Uterus (tissue), 4 donors: ENCODE measurements around the gene ZAR1L. TPM values are rescaled to one million over a fixed set of nuclear protein-coding genes. Genes with fewer than 3 reads are reported as not detected.
"Not testable (repeated sequence)": the region's sequence is repeated elsewhere in the genome, so short reads cannot be mapped to it uniquely, and the experiment has no call there.

Experiments
- DNase-seq, 2 donors: peaks; one replicate each; pipeline ENCODE4 v3.0.0-alpha.2; 2019 to 2020
- H3K27ac ChIP-seq, 2 donors: fragments of 200-600 bp; sonication (generic); 1 replicate in 1 of 2; 2 replicates in 1 of 2; pipeline ENCODE4 v1.5.1; 2016 to 2018
- H3K27me3 ChIP-seq, 2 donors: fragments of 200-600 bp; sonication (generic); one replicate each; pipeline ENCODE4 v1.5.1; 2018 to 2019; ENCODE audit warnings: control low read depth in 1 of 2
- H3K36me3 ChIP-seq, 2 donors: fragments of 200-600 bp; sonication (generic); one replicate each; pipeline ENCODE4 v1.5.1; 2019; ENCODE audit warnings: control low read depth in 1 of 2
- H3K4me1 ChIP-seq, 2 donors: fragments of 200-600 bp; sonication (generic); one replicate each; pipeline ENCODE4 v1.5.1; 2018 to 2019; ENCODE audit warnings: control low read depth in 1 of 2
- H3K4me3 ChIP-seq, 2 donors: fragments of 200-600 bp; sonication (generic); 1 replicate in 1 of 2; 2 replicates in 1 of 2; pipeline ENCODE4 v1.5.1; 2018 to 2019; ENCODE audit warnings: mild to moderate bottlenecking in 1 of 2
- H3K9me3 ChIP-seq, 2 donors: fragments of 200-600 bp; sonication (generic); one replicate each; pipeline ENCODE4 v1.5.1; 2019; ENCODE audit warnings: control low read depth in 1 of 2
- POLR2A ChIP-seq, 2 donors: fragments of 450-650 bp; IDR thresholded peaks; one replicate each; pipeline ENCODE4 v1.6.1; 2016; ENCODE audit warnings: antibody characterized with exemption in 2 of 2, mild to moderate bottlenecking in 1 of 2, moderate library complexity in 1 of 2
- intact Hi-C: fragments of 100-400 bp; cut with DNase I; formaldehyde crosslinking; loops from one replicate; pipeline ENCODE4 v1.15.1; 2023; ENCODE audit warnings: low total_unique reads
- total RNA-seq, 4 donors: library from RNA; depleted of rRNA in 3 of 4; stranded (reverse); fragments of >200 nt in 3 of 4; gene quantifications; one replicate each; pipeline versions ENCODE4 v1.1.0 to v1.2.4, GENCODE V29; 2014 to 2023
- TF ChIP-seq, protein P1 (sequence below), 4 experiments: fragments of 200-600 bp in 2 of 4; fragments of 450-650 bp in 2 of 4; sonication (generic) in 2 of 4; IDR thresholded peaks; one replicate each; pipeline ENCODE4 v1.5.1; 2016 to 2019; ENCODE audit warnings: antibody characterized with exemption in 4 of 4, mild to moderate bottlenecking in 2 of 4, moderate library complexity in 1 of 4
- donor health status: DM: yes; HTN: yes; CAD: no.

ZAR1L gene, protein sequence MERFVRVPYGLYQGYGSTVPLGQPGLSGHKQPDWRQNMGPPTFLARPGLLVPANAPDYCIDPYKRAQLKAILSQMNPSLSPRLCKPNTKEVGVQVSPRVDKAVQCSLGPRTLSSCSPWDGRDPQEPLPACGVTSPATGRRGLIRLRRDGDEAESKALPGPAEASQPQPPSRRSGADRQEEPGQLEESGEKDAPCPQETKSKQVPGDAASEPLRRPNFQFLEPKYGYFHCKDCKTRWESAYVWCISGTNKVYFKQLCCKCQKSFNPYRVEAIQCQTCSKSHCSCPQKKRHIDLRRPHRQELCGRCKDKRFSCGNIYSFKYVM
- not detected for total RNA-seq

- H3K9me3 ChIP-seq, result no peaks in the 10 kb centered on the region
- no peaks in the 10 kb centered on the region for H3K27me3 ChIP-seq
- TF ChIP-seq POLR2A (IDR thresholded peaks at IDR 0.05), result peak; percentile 55 to 66
- TF ChIP-seq, protein P1, sequence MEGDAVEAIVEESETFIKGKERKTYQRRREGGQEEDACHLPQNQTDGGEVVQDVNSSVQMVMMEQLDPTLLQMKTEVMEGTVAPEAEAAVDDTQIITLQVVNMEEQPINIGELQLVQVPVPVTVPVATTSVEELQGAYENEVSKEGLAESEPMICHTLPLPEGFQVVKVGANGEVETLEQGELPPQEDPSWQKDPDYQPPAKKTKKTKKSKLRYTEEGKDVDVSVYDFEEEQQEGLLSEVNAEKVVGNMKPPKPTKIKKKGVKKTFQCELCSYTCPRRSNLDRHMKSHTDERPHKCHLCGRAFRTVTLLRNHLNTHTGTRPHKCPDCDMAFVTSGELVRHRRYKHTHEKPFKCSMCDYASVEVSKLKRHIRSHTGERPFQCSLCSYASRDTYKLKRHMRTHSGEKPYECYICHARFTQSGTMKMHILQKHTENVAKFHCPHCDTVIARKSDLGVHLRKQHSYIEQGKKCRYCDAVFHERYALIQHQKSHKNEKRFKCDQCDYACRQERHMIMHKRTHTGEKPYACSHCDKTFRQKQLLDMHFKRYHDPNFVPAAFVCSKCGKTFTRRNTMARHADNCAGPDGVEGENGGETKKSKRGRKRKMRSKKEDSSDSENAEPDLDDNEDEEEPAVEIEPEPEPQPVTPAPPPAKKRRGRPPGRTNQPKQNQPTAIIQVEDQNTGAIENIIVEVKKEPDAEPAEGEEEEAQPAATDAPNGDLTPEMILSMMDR (IDR thresholded peaks at IDR 0.05), result peak in 1 of 4 experiments; percentile 5
- H3K4me1 ChIP-seq, result no peaks in the 10 kb centered on the region
- no peaks in the 10 kb centered on the region for H3K36me3 ChIP-seq
- DNase-seq, result peak; percentile 85
- H3K27ac ChIP-seq, result peak within 1 kb of the TSS; percentile 93 to 97
- H3K4me3 ChIP-seq, result peak within 1 kb of the TSS; percentile 62 to 65
- intact Hi-C loops, result no loop called here
These were observed at the start of gene ZAR1L, which contains the start of gene BRCA2 for GRCh38 chr13:32315238-32316027. TSS of gene ZAR1L (minus strand) at chr13:32315363. CDS start at chr13:32311925, 3,438 bp downstream. TSS of gene BRCA2 (plus strand) at chr13:32315508. CDS start at chr13:32316461, 953 bp downstream.

DNA sequence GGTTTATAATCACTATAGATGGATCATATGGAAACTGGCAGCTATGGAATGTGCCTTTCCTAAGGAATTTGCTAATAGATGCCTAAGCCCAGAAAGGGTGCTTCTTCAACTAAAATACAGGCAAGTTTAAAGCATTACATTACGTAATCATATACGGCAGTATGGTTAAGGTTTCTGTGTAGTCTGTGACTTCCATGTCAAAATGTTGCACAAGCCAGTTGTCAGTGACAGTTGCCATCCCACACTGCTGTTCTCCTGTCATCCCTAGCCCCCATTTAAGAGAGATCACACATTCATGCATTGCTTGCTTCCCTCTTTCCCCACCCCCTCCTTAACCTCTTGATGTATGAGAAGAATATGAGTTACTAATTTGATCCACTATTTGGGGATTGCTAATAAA lies 47.4 kb upstream of the ZAR1L start:
- intact Hi-C loops, result no loop called here
- TF ChIP-seq POLR2A (IDR thresholded peaks at IDR 0.05), result no peak
- TF ChIP-seq, protein P1 (IDR thresholded peaks at IDR 0.05), result no peak
- Histone ChIP-seq H3K36me3 (no peaks in the 10 kb centered on the region), H3K27ac (no peak overlapping the region), H3K4me1 (no peaks in the 10 kb centered on the region), H3K4me3 (no peak overlapping the region), H3K9me3 (no peaks in the 10 kb centered on the region), H3K27me3 (no peaks in the 10 kb centered on the region)
- no peak for DNase-seq

DNA sequence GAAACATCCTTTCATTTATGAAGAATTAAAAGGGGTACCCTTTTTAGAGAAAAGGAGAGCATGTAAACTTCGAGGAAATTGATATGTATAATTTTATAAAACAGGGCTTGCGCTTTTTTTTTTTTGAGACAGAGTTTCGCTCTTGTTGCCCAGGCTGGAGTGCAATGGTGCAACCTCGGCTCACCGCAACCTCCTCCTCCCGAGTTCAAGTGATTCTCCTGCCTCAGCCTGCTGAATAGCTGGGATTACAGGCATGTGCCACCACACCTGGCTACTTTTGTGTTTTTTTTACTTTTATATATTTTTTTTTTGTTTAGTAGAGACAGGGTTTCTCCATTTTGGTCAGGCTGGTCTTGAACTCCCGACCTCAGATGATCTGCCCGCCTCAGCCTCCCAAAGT lies 40.8 kb upstream of the ZAR1L start:
- H3K36me3 ChIP-seq, H3K27ac ChIP-seq, H3K9me3 ChIP-seq, H3K4me3 ChIP-seq, intact Hi-C loops, H3K27me3 ChIP-seq, DNase-seq, H3K4me1 ChIP-seq: not testable (repeated sequence)

DNA sequence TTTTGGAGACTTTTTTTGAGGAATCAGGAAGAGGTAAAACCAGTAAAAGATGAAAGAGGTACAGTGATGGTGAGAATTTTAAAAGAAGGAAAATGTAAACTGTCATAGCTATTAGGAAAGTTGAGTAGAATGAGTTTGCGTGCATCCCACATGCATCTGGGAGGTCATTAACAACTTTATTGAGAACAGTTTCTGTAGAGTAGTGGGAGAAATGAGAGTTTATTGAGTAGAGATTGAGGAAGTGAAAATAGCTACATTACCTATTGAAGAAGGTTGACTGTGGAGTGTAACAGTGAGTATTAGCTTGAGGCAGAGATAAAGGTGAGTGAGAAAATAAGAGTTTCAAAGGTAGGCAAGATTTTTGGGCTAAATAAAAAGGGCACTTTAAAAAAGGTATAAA lies 38.9 kb upstream of the ZAR1L start:
- no peaks in the 10 kb centered on the region for H3K36me3 ChIP-seq
- intact Hi-C loops, result no loop called here
- H3K4me1 ChIP-seq, result no peaks in the 10 kb centered on the region
- no peaks in the 10 kb centered on the region for H3K9me3 ChIP-seq
- no peak for DNase-seq
- TF ChIP-seq, protein P1 (IDR thresholded peaks at IDR 0.05), result no peak
- no peak for TF ChIP-seq POLR2A (IDR thresholded peaks at IDR 0.05)
- no peak overlapping the region for H3K27ac ChIP-seq
- H3K27me3 ChIP-seq, result no peaks in the 10 kb centered on the region
- no peak overlapping the region for H3K4me3 ChIP-seq

DNA sequence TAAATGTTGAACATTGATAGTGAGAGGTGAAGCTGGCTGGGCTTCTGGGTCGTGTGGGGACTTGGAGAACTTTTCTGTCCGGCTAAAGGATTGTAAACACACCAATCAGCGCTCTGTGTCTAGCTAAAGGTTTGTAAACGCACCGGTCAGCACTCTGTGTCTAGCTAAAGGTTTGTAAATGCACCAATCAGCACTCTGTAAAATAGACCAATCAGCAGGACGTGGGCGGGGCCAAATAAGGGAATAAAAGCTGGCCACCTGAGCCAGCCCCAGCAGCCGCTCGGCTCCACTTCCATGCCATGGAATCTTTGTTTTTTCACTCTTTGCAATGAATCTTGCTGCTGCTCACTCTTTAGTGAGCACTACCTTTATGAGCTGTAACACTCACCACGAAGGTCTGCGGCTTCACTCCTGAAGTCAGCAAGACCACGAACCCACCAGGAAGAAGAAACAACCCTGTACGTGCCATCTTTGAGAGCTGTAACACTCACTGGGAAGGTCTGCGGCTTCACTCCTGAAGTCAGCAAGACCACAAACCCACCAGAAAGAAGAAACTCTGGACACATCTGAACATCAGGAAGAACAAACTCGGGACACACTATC lies 35.8 kb upstream of the ZAR1L start:
- intact Hi-C loops, H3K27me3 ChIP-seq, H3K9me3 ChIP-seq, DNase-seq, H3K4me3 ChIP-seq, H3K27ac ChIP-seq, H3K4me1 ChIP-seq, H3K36me3 ChIP-seq: not testable (repeated sequence)

- intact Hi-C loops, result no loop called here
- Histone ChIP-seq H3K27me3 (no peaks in the 10 kb centered on the region), H3K4me3 (no peak overlapping the region), H3K27ac (no peak overlapping the region), H3K4me1 (no peaks in the 10 kb centered on the region), H3K36me3 (no peaks in the 10 kb centered on the region), H3K9me3 (no peaks in the 10 kb centered on the region)
- no peak for DNase-seq
- TF ChIP-seq, protein P1 (IDR thresholded peaks at IDR 0.05), result no peak
- TF ChIP-seq POLR2A (IDR thresholded peaks at IDR 0.05), result no peak
These were observed 32.5 kb upstream of the ZAR1L start for GRCh38 chr13:32347651-32348050.
